ENCODE results near the gene PACSIN1.
A peak's percentile ranks its signal among the peaks of the same experiment; 100 is the strongest.
"Not testable (repeated sequence)": the region's sequence is repeated elsewhere in the genome, so short reads cannot be mapped to it uniquely, and the experiment has no call there.

The PACSIN1 gene

GRCh38 chr6:34459899-34460593 lies 5.8 kb upstream of the PACSIN1 start:
- DNase-seq, result peak; percentile 88

GRCh38 chr6:34460796-34461507 lies 4.9 kb upstream of the PACSIN1 start:
- no peak for DNase-seq

GRCh38 chr6:34462010-34462409 lies 3.9 kb upstream of the PACSIN1 start:
- DNase-seq, result no peak

GRCh38 chr6:34462551-34462971 lies 3.3 kb upstream of the PACSIN1 start:
- peak; percentile 48 for DNase-seq

- DNase-seq, result no peak
Observed at GRCh38 chr6:34463299-34463698, 2.6 kb upstream of the PACSIN1 start.

GRCh38 chr6:34463849-34464248 lies 2.0 kb upstream of the PACSIN1 start:
- DNase-seq, result no peak

GRCh38 chr6:34466242-34467185 lies 638 bp downstream of the PACSIN1 start:
- DNase-seq, result no peak

- no peak for DNase-seq
Observed at GRCh38 chr6:34468378-34468892, 2.6 kb downstream of the PACSIN1 start.

- no peak for DNase-seq
Observed at GRCh38 chr6:34469499-34469898, 3.6 kb downstream of the PACSIN1 start.

- DNase-seq, result no peak
Observed at GRCh38 chr6:34472425-34472824, 6.5 kb downstream of the PACSIN1 start.

- no peak for DNase-seq
Observed at GRCh38 chr6:34473967-34474366, 8.1 kb downstream of the PACSIN1 start.

- no peak for DNase-seq
Observed at GRCh38 chr6:34474754-34475153, 8.9 kb downstream of the PACSIN1 start.

- DNase-seq, result no peak
Observed at GRCh38 chr6:34475238-34475682, 9.4 kb downstream of the PACSIN1 start.

GRCh38 chr6:34475767-34476328 lies 10.0 kb downstream of the PACSIN1 start:
- no peak for DNase-seq

- DNase-seq, result no peak
Observed at GRCh38 chr6:34476447-34476846, 10.6 kb downstream of the PACSIN1 start.

GRCh38 chr6:34476921-34477320 lies 11.0 kb downstream of the PACSIN1 start:
- DNase-seq, result no peak

GRCh38 chr6:34478796-34479195 lies 12.9 kb downstream of the PACSIN1 start:
- no peak for DNase-seq

GRCh38 chr6:34483781-34484180 lies 17.9 kb downstream of the PACSIN1 start:
- DNase-seq, result not testable (repeated sequence)

GRCh38 chr6:34484391-34484790 lies 18.5 kb downstream of the PACSIN1 start:
- DNase-seq, result no peak

- no peak for DNase-seq
Observed at GRCh38 chr6:34484899-34485298, 19.0 kb downstream of the PACSIN1 start.

GRCh38 chr6:34485321-34486060 lies 19.6 kb downstream of the PACSIN1 start:
- no peak for DNase-seq
